Endodermal cell (in vitro differentiated cells): Measurements from ENCODE around the gene ZNF343. TPM values are rescaled to one million over a fixed set of nuclear protein-coding genes. Genes with fewer than 3 reads are reported as not detected.

Experiments used
- DNase-seq: peaks from one replicate; pipeline ENCODE4 v3.0.0-alpha.2; 2017
- H3K27ac ChIP-seq: 2 replicates; pipeline ENCODE4 v1.5.1; 2013; ENCODE audit warnings: mild to moderate bottlenecking, low read depth, low read length, moderate library complexity
- H3K27me3 ChIP-seq: 2 replicates; pipeline ENCODE4 v1.6.1; 2013; ENCODE audit warnings: mild to moderate bottlenecking, low read length, moderate library complexity; ENCODE audit not compliant: insufficient read depth, control insufficient read depth, poor library complexity, severe bottlenecking
- H3K36me3 ChIP-seq: 2 replicates; pipeline ENCODE4 v1.7.0; 2013; ENCODE audit warnings: mild to moderate bottlenecking, low read length, moderate library complexity; ENCODE audit not compliant: control insufficient read depth, insufficient read depth
- H3K4me1 ChIP-seq: one replicate; pipeline ENCODE4 v1.7.0; 2013; ENCODE audit warnings: low read length; ENCODE audit not compliant: control insufficient read depth, insufficient read depth
- H3K4me3 ChIP-seq: 2 replicates; pipeline ENCODE4 v1.5.1; 2013; ENCODE audit warnings: mild to moderate bottlenecking, low read length, moderate library complexity
- H3K9ac ChIP-seq: 2 replicates; pipeline ENCODE4 v1.6.1; 2013; ENCODE audit warnings: mild to moderate bottlenecking, low read length, moderate library complexity; ENCODE audit not compliant: poor library complexity, severe bottlenecking; ENCODE audit errors: extremely low read depth
- H3K9me3 ChIP-seq: 2 replicates; pipeline ENCODE4 v1.6.1; 2013; ENCODE audit warnings: mild to moderate bottlenecking, low read length, moderate library complexity; ENCODE audit not compliant: control insufficient read depth
- H3K27ac Mint-ChIP-seq: 2 replicates; pipeline ENCODE4 v1.8.0; 2020; ENCODE audit warnings: mixed read lengths
- H3K27me3 Mint-ChIP-seq: 2 replicates; pipeline ENCODE4 v1.8.0; 2021; ENCODE audit warnings: mild to moderate bottlenecking, mixed read lengths; ENCODE audit not compliant: insufficient read depth
- H3K36me3 Mint-ChIP-seq: 2 replicates; pipeline ENCODE4 v1.8.0; 2020; ENCODE audit warnings: low read depth, mixed read lengths
- H3K4me1 Mint-ChIP-seq: 2 replicates; pipeline ENCODE4 v1.8.0; 2020; ENCODE audit warnings: mixed read lengths
- H3K4me3 Mint-ChIP-seq: 2 replicates; pipeline ENCODE4 v1.8.0; 2020; ENCODE audit warnings: mild to moderate bottlenecking, moderate library complexity, mixed read lengths
- H3K9me3 Mint-ChIP-seq: 2 replicates; pipeline ENCODE4 v1.8.0; 2020; ENCODE audit warnings: mild to moderate bottlenecking, mixed read lengths
- CTCF ChIP-seq: fragments of 200-600 bp; sonication (generic); conservative IDR thresholded peaks from 2 replicates; pipeline ENCODE4 v1.5.0; 2021; ENCODE audit warnings: antibody characterized with exemption, mild to moderate bottlenecking
- WGBS, 2 experiments: methylation state at CpG; one replicate each; pipeline versions ENCODE4 v1.1.5 to v1.1.7; 2013; ENCODE audit warnings: missing lambda C conversion rate in 2 of 2, mixed read lengths in 1 of 2; ENCODE audit not compliant: insufficient coverage in 1 of 2, insufficient read length in 1 of 2; 5-methylcytosine and 5-hydroxymethylcytosine counted together
- total RNA-seq, 2 donors: library from RNA; stranded (reverse); fragmentation: NEBNext Ultra II Directional in 1 of 2; extraction: Animal tissue kit (Norgen Biotek cat#: 25700) in 1 of 2; gene quantifications; 2 replicates in 1 of 2; 3 replicates in 1 of 2; pipeline ENCODE4 v1.2.1, GENCODE V29; 2021

The ZNF343 gene
- total RNA-seq, 2 donors from 2014 or later = 6.9 to 10.1 TPM

GRCh38 chr20:2455771-2456497, 52.8 kb downstream of the ZNF343 start:
- Histone ChIP-seq H3K27ac (no peak overlapping the region), H3K9ac (no peak overlapping the region), H3K4me1 (no peaks in the 10 kb centered on the region), H3K4me3 (no peak overlapping the region), H3K36me3 (peaks cover 23% of the 10 kb centered on the region), H3K9me3 (no peaks in the 10 kb centered on the region), H3K27me3 (no peaks in the 10 kb centered on the region)
- 100% methylated on average over 2 of the region's 2 CpGs for WGBS, 2 experiments
- H3K27ac Mint-ChIP-seq = no peak overlapping the region
- DNase-seq = no peak
- no peaks in the 10 kb centered on the region for H3K27me3 Mint-ChIP-seq
- H3K9me3 Mint-ChIP-seq = no peaks in the 10 kb centered on the region
- no peaks in the 10 kb centered on the region for H3K4me1 Mint-ChIP-seq
- H3K36me3 Mint-ChIP-seq = peaks cover 22% of the 10 kb centered on the region
- no peak for TF ChIP-seq CTCF
- no peak overlapping the region for H3K4me3 Mint-ChIP-seq

- H3K4me3 Mint-ChIP-seq = no peak overlapping the region
- no peak overlapping the region for H3K27ac ChIP-seq
- TF ChIP-seq CTCF = no peak
- H3K27me3 Mint-ChIP-seq = no peaks in the 10 kb centered on the region
- no peaks in the 10 kb centered on the region for H3K4me1 Mint-ChIP-seq
- DNase-seq = no peak
- H3K9me3 Mint-ChIP-seq = no peaks in the 10 kb centered on the region
- H3K4me1 ChIP-seq = no peaks in the 10 kb centered on the region
- peaks cover 2% of the 10 kb centered on the region for H3K36me3 ChIP-seq
- no peaks in the 10 kb centered on the region for H3K27me3 ChIP-seq
- no peak overlapping the region for H3K9ac ChIP-seq
- no peaks in the 10 kb centered on the region for H3K9me3 ChIP-seq
- peak overlapping the region; percentile 55 for H3K27ac Mint-ChIP-seq
- WGBS, 2 experiments = 70 to 80% methylated on average over 2 to 3 of the region's 3 CpGs
- H3K36me3 Mint-ChIP-seq = peaks cover 2% of the 10 kb centered on the region
- no peak overlapping the region for H3K4me3 ChIP-seq
Observed at GRCh38 chr20:2453792-2454191, 54.9 kb downstream of the ZNF343 start.

GRCh38 chr20:2451939-2452732, 56.6 kb downstream of the ZNF343 start:
- H3K9me3 ChIP-seq = no peaks in the 10 kb centered on the region
- Mint-ChIP-seq H3K27me3 (no peaks in the 10 kb centered on the region), H3K27ac (no peak overlapping the region), H3K4me1 (no peaks in the 10 kb centered on the region), H3K4me3 (no peak overlapping the region), H3K36me3 (no peaks in the 10 kb centered on the region), H3K9me3 (no peaks in the 10 kb centered on the region)
- DNase-seq = peak; percentile 96
- no peaks in the 10 kb centered on the region for H3K4me1 ChIP-seq
- 63 to 78% methylated on average over 4 to 8 of the region's 8 CpGs for WGBS, 2 experiments
- peak; percentile 93 for TF ChIP-seq CTCF
- H3K9ac ChIP-seq = no peak overlapping the region
- no peak overlapping the region for H3K27ac ChIP-seq
- H3K36me3 ChIP-seq = no peaks in the 10 kb centered on the region
- no peaks in the 10 kb centered on the region for H3K27me3 ChIP-seq
- no peak overlapping the region for H3K4me3 ChIP-seq
